A172 (cell line): ENCODE data around the gene CDH16. TPM values are rescaled to one million over a fixed set of nuclear protein-coding genes. Genes with fewer than 3 reads are reported as not detected.

ENCODE experiments used
- DNase-seq: peaks from one replicate; pipeline ENCODE4 v3.0.0-alpha.2; 2015; ENCODE audit warnings: low spot score
- total RNA-seq: library from RNA; depleted of rRNA; stranded (reverse); fragments of >200 nt; shearing (Covaris generic); gene quantifications from 2 replicates; pipeline ENCODE4 v1.2.3, GENCODE V29; 2014

Gene CDH16
- total RNA-seq, 1 experiment from 2014 or later, result not detected

GRCh38 chr16:66927918-66928649 lies 9.4 kb upstream of the CDH16 start:
- peak; percentile 82 for DNase-seq

DNA sequence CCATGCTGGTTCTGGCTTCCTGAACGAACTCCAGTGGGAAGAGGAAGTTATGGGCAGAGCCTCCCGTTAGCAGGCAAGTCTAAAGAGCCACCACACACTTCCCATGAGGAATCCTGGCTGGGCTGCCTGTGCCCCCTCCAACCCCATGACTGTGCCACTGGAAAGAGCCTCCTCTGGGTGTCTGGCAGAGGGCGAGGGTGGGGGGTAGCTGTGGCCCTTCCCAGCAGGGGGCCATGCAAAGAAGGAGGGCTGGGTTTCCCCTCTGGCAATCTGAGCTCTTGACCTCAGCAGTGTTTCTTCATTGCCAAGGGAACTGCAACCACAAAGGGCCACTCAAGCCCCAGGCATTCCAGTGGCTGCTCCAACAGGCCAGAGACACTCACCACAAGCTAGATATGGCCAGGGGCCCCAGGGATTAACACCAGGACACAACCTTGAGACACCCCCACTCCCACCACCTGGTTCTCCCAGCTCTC lies 8.3 kb upstream of the CDH16 start:
- DNase-seq, result peak; percentile 98

- peak; percentile 24 for DNase-seq
These were observed 7.7 kb upstream of the CDH16 start for GRCh38 chr16:66926171-66926947.

GRCh38 chr16:66925322-66925840 lies 6.7 kb upstream of the CDH16 start, which contains the start of gene RRAD:
Gene RRAD (minus strand): TSS chr16:66925535. CDS start chr16:66925179, 356 bp downstream.
- DNase-seq, result no peak

GRCh38 chr16:66924527-66925321 lies 6.0 kb upstream of the CDH16 start:
- no peak for DNase-seq

GRCh38 chr16:66923866-66924265 lies 5.2 kb upstream of the CDH16 start:
- DNase-seq, result no peak

DNA sequence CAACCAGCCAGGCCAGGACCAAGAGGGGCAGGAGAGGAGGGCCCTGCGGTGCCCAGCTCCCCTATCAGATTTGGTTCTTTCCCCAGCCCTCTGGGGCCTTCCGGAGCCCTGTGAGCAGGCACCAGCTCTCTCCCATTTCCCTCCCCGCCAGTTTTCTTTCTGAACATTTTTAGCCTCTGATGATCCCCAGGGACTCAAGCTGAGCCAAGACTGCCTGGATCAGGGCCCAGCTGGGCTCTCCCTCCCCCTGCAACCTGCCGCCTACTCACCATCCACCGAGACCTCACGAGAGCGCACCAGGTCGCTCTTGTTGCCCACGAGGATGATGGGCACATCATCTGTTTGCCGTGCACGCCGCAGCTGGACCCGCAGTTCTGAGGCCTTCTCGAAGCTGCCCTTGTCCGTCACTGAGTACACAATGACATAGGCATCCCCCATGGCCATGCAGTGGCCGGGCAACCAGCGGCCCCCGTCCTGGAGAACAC lies 4.6 kb upstream of the CDH16 start:
- peak; percentile 42 for DNase-seq

DNA sequence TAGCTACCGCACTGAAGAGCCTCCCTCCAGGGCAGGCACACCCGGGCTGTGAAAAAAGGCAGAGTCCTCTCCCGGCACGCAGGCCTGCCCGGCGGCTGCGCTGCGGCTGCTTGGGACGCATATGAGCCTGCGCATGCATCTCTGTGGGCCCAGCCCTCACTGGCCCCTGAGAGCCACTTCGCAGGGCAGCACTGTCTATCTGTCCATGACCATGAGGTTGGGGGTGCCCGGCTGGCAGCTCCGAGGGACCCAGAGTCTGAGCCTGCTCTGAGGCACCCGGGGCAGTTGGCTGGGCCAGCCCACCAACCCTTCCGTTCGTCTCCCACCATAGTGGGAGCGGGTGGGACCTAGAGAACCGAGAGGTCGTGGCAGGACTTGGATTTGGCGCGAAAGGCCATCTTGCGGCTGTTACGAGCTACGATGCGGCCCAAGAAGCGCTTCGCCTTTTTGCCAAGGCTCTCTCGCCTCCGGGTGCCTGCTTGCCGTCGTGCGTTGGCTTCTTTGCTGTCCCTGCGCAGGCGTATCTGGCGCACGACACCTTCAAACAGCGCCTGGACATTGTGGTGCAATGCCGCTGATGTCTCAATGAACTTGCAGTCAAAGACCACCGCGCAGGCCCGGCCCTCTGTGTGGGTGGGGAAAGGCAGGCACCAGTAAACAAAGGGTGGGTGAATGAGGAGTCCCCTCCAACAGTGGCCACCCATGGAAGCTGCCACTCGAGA lies 3.2 kb upstream of the CDH16 start:
- no peak for DNase-seq

DNA sequence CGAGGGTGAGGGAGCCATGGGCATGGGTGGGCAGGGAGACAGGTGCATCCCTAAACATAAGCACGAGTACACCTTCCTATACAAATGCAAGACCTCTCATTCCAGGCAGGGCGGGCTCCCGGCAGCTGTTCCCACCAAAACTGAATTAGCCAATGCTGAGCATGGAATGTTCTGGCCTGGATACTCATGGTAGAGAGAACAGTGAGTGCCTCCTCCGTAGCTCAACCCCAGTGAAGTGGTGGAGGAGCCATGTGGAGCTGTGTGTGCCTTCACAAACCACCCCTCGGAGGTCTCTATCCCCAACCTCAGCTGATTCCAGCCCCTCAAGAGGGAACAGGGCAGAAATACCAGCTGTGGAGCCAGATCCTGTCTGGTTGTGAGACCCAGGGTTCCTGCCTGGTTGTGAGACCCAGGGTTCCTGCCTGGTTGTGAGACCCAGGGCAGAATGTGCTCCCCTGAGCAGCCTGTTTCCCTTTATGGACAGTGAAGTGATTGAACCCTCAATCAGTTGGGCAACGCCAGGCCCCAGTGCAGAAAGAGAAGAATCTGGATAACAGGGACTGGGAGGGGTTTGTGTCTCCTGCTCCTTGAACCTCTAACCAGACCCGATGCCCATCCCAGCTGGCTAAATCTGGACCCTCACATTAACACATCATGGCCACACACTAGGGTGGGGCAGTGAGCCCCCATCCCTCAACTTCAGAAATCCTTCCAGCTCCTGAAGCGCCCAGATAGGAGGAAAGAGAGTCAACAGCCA lies 2.4 kb upstream of the CDH16 start:
- DNase-seq, result no peak

DNA sequence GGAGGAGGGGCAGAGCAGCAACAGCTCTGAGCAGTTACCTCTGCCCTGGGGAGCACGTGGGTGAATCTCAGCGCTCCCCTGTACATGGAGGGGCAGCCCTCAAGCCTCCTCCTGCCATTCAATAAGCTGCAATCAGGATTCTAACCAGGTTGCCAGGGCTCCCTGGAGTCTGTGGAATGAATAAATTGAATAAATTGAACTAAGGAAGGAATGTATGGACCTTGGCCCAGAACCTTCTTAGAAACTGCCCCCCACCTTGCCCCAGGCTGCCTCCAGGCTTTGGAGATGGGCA lies 1.6 kb upstream of the CDH16 start:
- no peak for DNase-seq

- DNase-seq, result no peak
These were observed 1.0 kb upstream of the CDH16 start for GRCh38 chr16:66919569-66920298.

DNA sequence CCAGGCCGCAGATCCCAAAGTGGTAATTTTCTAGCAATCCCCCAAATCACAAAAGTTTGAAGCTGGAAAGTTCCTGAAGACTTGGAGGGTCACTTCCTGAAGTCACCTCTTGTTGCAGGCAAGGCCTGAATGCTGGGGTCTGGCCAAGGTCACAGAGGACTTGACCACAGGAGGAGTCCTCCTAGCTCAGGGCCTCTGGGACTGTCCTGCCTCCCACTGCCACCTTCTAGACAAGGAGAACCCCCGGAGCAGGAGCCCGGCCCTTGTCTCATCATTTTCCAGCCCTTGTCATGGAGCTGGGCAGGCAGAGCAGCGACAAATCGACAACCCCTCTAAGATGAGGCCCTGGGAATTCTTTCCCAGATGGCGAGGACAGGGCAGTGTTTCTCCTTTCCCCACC lies 330 bp downstream of the CDH16 start:
- DNase-seq, result no peak

GRCh38 chr16:66917741-66918140 lies 944 bp downstream of the CDH16 start:
- no peak for DNase-seq

DNA sequence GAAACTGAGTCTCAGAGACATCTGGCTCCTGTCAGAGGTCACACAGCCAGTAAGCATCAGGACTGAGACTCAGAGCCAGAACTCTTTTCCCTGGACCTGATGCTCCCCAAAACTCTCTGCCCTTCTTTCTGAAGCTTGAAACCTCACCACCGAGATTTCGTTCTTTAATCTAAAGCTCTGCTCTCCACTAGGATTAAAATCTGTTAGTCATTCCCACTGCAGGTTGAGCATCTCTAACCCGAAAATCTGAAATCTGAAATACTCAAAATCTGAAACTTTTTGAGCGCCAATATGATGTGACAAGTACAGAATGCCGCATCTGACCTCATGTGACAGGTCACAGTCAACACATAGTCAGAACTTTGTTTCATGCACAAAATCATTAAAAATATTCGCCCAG lies 2.2 kb downstream of the CDH16 start:
- no peak for DNase-seq

DNA sequence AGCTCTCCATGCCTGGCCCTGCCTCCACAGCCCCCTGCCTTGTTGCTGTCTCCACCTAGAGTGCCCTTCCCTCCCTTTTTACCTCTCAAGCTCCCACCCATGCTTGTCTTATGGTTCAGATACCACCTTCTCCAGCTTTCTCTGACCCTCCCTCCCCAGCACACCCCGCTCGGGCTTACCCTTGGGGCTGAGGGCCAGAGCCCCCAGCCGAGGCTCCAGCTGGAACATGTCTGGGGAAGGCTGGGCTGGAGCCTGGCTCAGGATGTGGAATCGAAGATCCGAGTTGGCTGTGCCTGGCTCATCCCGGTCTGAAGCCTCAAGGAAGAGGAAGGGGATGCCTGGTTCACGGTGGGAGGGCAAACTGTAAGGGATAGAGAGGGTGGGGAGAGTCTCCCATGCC lies 3.6 kb downstream of the CDH16 start:
- DNase-seq, result no peak

DNA sequence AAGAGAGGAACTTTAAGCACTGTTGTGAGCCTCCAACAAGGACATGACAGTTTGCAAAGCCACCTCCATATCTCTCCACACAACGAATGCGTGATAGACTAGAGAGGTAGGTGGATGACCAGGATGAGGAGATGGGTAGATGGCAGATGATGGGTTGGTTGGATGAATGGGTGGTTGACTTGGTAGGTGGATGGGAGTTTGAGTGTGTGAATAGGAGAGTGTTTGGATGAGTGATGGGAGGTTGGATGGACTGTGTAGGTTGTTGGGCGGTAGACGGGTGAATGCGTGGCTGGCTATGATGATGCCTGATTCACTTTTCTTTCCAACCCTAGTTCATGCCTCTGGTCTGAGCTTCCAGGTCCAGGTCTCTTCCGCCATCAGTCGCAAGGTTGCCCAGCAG lies 4.1 kb downstream of the CDH16 start:
- no peak for DNase-seq

DNA sequence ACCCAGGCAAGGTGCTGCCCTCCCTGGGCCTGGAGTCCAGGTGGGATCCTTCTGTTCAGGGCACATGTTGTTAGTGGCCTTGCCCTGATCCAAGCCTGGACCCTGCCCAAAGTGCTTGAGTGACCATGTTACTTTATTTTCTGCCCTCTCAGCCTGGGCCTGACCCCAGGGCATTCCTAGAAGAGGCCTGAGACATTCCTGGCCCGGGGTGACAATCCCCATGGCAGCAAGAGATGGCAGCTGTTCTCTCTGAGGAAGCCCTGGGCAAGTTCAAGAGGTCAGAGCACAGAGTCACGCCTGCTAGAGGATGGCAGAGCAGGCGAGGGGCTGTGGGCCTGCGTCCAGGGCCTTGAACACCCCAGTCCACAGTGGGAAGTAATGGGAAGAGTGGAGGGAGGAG lies 5.0 kb downstream of the CDH16 start:
- DNase-seq, result no peak

DNA sequence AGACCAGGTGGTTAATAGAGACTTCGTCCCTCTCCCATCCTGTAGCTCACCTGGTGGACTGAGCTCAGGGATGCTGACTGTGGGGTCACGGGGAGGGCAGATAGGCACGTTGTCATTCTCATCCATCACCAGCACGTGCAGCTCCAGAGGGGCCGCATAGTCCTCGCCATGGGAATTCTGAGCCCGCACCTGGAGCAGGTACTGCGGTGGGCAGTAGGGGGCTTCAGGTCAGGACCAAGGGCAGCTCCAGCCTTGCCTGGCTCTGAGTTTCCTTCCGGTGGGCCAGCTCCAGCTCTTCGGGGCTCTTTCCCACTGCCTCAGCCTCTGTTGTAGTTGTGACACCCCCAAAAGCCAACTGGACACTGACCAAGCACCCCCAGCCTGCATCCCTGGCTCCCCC lies 5.6 kb downstream of the CDH16 start:
- no peak for DNase-seq

DNA sequence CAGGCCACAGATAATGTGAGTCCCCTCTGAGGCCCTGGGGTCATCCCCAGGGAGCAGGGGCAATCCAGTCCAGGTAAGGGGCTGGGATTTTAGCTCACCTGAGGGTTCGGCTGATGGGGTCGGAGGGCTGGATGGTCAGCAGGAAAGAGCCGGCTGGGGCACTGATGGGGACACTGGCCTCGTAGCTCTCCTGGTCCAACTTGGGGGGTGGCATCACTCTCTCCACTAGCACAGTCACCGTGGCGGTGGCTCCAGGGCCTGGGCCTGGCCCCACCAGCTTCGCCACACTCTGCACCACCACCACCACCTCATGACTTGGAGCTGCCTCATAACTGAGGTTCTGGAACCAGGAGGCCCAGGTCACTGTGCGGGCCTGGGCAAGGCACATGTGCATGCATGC lies 6.9 kb downstream of the CDH16 start:
- DNase-seq, result no peak

DNA sequence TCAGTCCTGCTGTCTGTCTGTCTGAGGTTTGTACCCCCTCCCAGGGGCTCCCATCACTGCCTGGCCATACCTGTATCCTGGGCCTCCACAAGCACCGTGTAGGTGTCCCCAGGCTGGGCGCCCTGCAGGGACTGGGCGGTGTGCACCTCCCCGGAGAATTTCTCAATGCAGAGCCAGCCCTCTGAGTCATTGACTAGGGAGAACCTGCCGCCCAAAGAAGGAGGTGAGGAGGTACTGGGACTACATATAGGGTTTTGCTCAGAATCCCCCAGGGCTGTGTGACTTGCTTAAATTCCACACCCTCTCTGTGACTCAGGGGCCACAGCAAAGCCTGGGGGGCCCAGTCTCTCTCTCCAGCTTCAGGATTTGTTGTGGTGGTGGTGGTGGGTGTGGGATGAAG lies 7.6 kb downstream of the CDH16 start:
- no peak for DNase-seq
